ENCODE data around the gene PLEK2.

Gene PLEK2

DNA sequence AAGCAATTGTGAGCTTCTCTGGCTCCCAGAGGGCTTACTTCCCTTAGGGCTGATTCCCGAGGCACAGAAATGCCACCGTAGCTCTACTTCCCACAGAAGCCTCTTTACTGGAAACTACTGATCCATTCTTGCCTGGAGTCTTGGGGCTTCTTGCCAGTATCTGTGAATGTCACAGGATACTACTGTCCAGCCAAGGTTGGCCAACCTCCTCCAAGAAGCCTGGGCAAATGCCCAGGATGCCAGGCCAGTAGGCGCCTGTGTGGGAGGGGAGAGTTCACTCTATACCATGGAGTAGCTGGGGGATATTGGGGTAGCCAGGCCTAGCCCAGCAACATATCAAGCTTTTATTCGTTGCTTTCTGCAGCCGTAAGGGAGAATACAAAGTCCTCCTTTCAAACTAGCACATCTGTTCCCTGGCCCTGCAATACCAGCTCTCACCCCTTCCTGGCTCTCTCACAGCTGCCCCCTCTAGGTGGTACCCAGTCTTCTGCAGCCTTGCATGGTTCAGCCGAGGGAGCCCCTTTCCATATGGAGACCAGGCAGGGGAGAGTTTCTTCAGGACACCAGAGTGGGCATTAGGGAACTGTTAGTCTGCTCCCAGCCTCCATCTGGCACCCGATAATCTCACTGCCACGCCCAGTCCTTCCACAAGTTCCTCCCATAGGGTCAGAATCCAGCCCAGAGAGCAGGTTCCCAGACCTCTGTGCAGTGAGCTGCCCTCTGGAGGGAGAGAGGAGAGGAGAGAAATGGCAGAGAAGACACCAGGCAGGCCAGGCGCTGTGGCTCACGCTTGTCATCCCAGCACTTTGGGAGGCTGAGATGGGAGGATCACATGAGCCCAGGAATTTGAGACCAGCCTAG lies 24.3 kb upstream of the PLEK2 start:
- DNase-seq (ENCODE audit: low read depth in 1 of 2, low spot score in 1 of 2), result no peak
- TF ChIP-seq, protein P1, sequence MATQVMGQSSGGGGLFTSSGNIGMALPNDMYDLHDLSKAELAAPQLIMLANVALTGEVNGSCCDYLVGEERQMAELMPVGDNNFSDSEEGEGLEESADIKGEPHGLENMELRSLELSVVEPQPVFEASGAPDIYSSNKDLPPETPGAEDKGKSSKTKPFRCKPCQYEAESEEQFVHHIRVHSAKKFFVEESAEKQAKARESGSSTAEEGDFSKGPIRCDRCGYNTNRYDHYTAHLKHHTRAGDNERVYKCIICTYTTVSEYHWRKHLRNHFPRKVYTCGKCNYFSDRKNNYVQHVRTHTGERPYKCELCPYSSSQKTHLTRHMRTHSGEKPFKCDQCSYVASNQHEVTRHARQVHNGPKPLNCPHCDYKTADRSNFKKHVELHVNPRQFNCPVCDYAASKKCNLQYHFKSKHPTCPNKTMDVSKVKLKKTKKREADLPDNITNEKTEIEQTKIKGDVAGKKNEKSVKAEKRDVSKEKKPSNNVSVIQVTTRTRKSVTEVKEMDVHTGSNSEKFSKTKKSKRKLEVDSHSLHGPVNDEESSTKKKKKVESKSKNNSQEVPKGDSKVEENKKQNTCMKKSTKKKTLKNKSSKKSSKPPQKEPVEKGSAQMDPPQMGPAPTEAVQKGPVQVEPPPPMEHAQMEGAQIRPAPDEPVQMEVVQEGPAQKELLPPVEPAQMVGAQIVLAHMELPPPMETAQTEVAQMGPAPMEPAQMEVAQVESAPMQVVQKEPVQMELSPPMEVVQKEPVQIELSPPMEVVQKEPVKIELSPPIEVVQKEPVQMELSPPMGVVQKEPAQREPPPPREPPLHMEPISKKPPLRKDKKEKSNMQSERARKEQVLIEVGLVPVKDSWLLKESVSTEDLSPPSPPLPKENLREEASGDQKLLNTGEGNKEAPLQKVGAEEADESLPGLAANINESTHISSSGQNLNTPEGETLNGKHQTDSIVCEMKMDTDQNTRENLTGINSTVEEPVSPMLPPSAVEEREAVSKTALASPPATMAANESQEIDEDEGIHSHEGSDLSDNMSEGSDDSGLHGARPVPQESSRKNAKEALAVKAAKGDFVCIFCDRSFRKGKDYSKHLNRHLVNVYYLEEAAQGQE (IDR thresholded peaks at IDR 0.05; ENCODE audit: insufficient replicate concordance, low read depth), result no peak
- no peak for TF ChIP-seq GABPA (IDR thresholded peaks at IDR 0.05; ENCODE audit: low read depth)
- no peak overlapping the region for H3K4me3 ChIP-seq (replicated peaks; ENCODE audit: insufficient read depth, low read length)
- no peaks in the 10 kb centered on the region for H3K27me3 ChIP-seq (ENCODE audit: insufficient read depth, poor library complexity, severe bottlenecking)
- no peak overlapping the region for H3K27ac ChIP-seq (replicated peaks)

DNA sequence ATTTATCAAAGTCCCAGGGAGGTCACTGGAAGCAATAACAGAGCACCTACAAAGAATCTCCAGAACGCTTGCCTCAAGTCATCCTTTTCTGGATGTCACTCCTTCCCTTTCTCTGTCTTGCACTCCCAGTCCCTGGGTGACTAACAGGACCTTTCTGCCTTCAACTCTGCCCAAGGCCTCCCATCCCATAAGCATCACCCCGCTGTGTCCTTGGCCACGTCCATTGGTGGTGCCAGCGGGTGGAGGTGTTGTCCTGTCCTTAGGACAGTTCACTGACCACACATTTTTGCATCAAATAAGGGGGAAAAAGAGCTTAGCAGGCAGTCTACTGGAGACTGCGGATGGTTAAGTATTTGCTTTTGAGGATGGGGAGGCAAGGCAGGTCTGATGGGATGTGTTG lies 23.6 kb upstream of the PLEK2 start:
- H3K27me3 ChIP-seq (ENCODE audit: insufficient read depth, poor library complexity, severe bottlenecking), result no peaks in the 10 kb centered on the region
- TF ChIP-seq, protein P1 (IDR thresholded peaks at IDR 0.05; ENCODE audit: insufficient replicate concordance, low read depth), result no peak
- TF ChIP-seq, protein P2, sequence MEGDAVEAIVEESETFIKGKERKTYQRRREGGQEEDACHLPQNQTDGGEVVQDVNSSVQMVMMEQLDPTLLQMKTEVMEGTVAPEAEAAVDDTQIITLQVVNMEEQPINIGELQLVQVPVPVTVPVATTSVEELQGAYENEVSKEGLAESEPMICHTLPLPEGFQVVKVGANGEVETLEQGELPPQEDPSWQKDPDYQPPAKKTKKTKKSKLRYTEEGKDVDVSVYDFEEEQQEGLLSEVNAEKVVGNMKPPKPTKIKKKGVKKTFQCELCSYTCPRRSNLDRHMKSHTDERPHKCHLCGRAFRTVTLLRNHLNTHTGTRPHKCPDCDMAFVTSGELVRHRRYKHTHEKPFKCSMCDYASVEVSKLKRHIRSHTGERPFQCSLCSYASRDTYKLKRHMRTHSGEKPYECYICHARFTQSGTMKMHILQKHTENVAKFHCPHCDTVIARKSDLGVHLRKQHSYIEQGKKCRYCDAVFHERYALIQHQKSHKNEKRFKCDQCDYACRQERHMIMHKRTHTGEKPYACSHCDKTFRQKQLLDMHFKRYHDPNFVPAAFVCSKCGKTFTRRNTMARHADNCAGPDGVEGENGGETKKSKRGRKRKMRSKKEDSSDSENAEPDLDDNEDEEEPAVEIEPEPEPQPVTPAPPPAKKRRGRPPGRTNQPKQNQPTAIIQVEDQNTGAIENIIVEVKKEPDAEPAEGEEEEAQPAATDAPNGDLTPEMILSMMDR (IDR thresholded peaks at IDR 0.05; ENCODE audit: insufficient read depth, low read length), result no peak
- H3K4me3 ChIP-seq (replicated peaks; ENCODE audit: insufficient read depth, low read length), result no peak overlapping the region
- no peak overlapping the region for H3K27ac ChIP-seq (replicated peaks)
- DNase-seq (ENCODE audit: low read depth in 1 of 2, low spot score in 1 of 2), result no peak

DNA sequence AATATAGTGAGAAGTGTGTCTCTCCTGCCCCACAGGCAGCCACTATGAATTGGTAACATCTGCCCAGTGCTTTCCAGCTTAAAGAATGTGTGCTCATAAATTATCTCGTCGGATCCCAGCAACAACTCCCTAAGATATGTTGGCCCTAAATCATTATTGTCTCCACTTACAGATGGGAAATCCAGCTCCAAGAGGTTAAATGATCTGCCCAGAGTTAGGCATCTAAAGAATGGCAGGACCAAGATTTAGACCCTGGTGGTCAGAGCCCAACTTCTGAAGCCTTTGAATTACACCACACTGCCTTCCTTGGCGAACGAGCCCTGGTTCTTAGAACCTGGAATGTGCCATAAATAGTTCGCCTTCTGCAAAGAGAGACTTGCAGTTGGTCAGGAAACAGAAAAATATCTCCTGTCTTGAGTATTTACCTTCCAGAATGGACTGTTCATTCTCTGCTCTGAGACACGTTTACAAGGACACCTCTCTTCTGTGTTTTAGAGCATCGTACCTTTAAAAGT lies 20.1 kb upstream of the PLEK2 start:
- Histone ChIP-seq H3K4me3 (replicated peaks; ENCODE audit: insufficient read depth, low read length) (no peak overlapping the region), H3K27ac (replicated peaks) (no peak overlapping the region), H3K27me3 (ENCODE audit: insufficient read depth, poor library complexity, severe bottlenecking) (no peaks in the 10 kb centered on the region)
- no peak for TF ChIP-seq GABPA (IDR thresholded peaks at IDR 0.05; ENCODE audit: low read depth)
- TF ChIP-seq, protein P2 (IDR thresholded peaks at IDR 0.05; ENCODE audit: insufficient read depth, low read length), result no peak
- no peak for TF ChIP-seq POLR2AphosphoS5 (IDR thresholded peaks at IDR 0.05; ENCODE audit: low read depth)
- TF ChIP-seq, protein P1 (IDR thresholded peaks at IDR 0.05; ENCODE audit: insufficient replicate concordance, low read depth), result no peak
- no peak for TF ChIP-seq SPI1 (IDR thresholded peaks at IDR 0.05; ENCODE audit: borderline replicate concordance, low read depth)
- no peak for DNase-seq (ENCODE audit: low read depth in 1 of 2, low spot score in 1 of 2)
